Caco-2 (cell line): Measurements from ENCODE around the gene CRP. TPM values are rescaled to one million over a fixed set of nuclear protein-coding genes. Genes with fewer than 3 reads are reported as not detected.

ENCODE experiments used
- BruUV-seq: library from RNA; stranded (reverse); fragments of 400-500 nt; replicated peaks from 2 replicates; lab custom pipeline; 2021; lab: Mats Ljungman, UMichigan
- CTCF ChIA-PET: fragments of 300-600 bp; sonication (Branson Sonifier 250); formaldehyde crosslinking; loops from one replicate; lab custom pipeline; 2022; ENCODE audit warnings: antibody characterized with exemption; lab: Charles Lee
- POLR2A ChIA-PET: fragments of 300-600 bp; sonication (Branson Sonifier 250); formaldehyde crosslinking; loops from one replicate; lab custom pipeline; 2022; ENCODE audit warnings: antibody characterized with exemption; lab: Charles Lee
- DNase-seq, 2 experiments: peaks; one replicate each; pipeline versions ENCODE4 v3.0.0 to v3.0.0-alpha.2; 2020 to 2022
- H3K27me3 ChIP-seq: replicated peaks from 2 replicates; pipeline ENCODE4 v1.6.0; 2011; ENCODE audit warnings: low read length; ENCODE audit not compliant: control insufficient read depth, insufficient read depth
- H3K36me3 ChIP-seq: 2 replicates; pipeline ENCODE4 v1.5.1; 2011; ENCODE audit warnings: low read length; ENCODE audit not compliant: control insufficient read depth, insufficient read depth
- H3K4me1 ChIP-seq: fragments of 250-450 bp; sonication (Bioruptor Pico); 2 replicates; pipeline ENCODE4 v1.5.1; 2020; ENCODE audit warnings: mild to moderate bottlenecking
- H3K4me3 ChIP-seq: 2 replicates; pipeline ENCODE4 v1.5.1; 2011; ENCODE audit warnings: low read depth, mild to moderate bottlenecking, control low read depth, low read length
- H3K9me3 ChIP-seq: fragments of 250-450 bp; sonication (Bioruptor Pico); 2 replicates; pipeline ENCODE4 v1.5.1; 2020; ENCODE audit warnings: mild to moderate bottlenecking, moderate library complexity
- H3K27ac Mint-ChIP-seq: one replicate; pipeline ENCODE4 v1.8.0; 2022; ENCODE audit warnings: mixed read lengths; ENCODE audit not compliant: unreplicated experiment
- H3K27me3 Mint-ChIP-seq: one replicate; pipeline ENCODE4 v1.8.0; 2022; ENCODE audit warnings: mixed read lengths; ENCODE audit not compliant: insufficient read depth, unreplicated experiment
- H3K36me3 Mint-ChIP-seq: one replicate; pipeline ENCODE4 v1.8.0; 2022; ENCODE audit warnings: mild to moderate bottlenecking, mixed read lengths; ENCODE audit not compliant: insufficient read depth, unreplicated experiment
- H3K4me1 Mint-ChIP-seq: one replicate; pipeline ENCODE4 v1.8.0; 2022; ENCODE audit warnings: low read depth, mixed read lengths; ENCODE audit not compliant: unreplicated experiment
- H3K4me3 Mint-ChIP-seq: one replicate; pipeline ENCODE4 v1.8.0; 2022; ENCODE audit warnings: mild to moderate bottlenecking, moderate library complexity, mixed read lengths; ENCODE audit not compliant: unreplicated experiment
- H3K9me3 Mint-ChIP-seq: one replicate; pipeline ENCODE4 v1.8.0; 2022; ENCODE audit warnings: mixed read lengths; ENCODE audit not compliant: unreplicated experiment
- intact Hi-C: fragments of 100-400 bp; cut with micrococcal nuclease; formaldehyde crosslinking; loops from one replicate; pipeline ENCODE4 v1.10.0; 2022; ENCODE audit not compliant: unreplicated experiment
- total RNA-seq: library from RNA; stranded (reverse); gene quantifications from 2 replicates; pipeline ENCODE4 v1.2.3, GENCODE V29; 2022
- TF ChIP-seq, protein P1 (sequence below), 2 experiments: fragments of 200-600 bp in 1 of 2; IDR thresholded peaks; 1 replicate in 1 of 2; 2 replicates in 1 of 2; pipeline versions ENCODE4 v1.5.1 to v1.8.0; 2011 to 2022; ENCODE audit warnings: antibody characterized with exemption in 1 of 2, control low read depth in 1 of 2, inconsistent platforms in 1 of 2, low read depth in 1 of 2, low read length in 1 of 2, mild to moderate bottlenecking in 1 of 2, moderate library complexity in 1 of 2; ENCODE audit not compliant: insufficient read depth in 1 of 2, severe bottlenecking in 1 of 2, unreplicated experiment in 1 of 2

Gene CRP
- total RNA-seq, 1 experiment from 2014 or later, result not detected

- no TSS peak for BruUV-seq
- POLR2A ChIA-PET, result no interaction called here
These were observed 1.5 kb upstream of the CRP start for GRCh38 chr1:159715855-159716254.

DNA sequence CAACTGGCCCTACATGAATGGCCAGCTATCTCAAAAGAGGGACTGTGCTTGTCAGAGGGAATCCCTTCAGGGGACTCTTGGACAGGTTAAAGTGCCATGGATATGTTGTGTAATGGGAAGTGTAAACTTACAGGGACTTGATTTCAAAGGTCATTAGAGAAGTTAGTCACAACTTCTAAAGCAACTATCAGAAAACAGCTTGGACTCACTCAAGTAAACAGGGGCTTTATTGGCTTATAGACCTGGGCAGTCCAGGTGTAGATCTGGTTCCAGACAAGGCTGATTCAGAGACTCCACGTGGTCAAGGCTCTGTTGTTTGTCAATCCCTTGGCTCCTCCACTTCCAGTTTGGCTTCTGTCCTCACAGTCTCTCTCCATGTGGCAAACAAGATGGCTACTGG, 2.3 kb downstream of the CRP start:
- ChIA-PET CTCF (no interaction called here), POLR2A (no interaction called here)
- peaks cover 22% of the 10 kb centered on the region for H3K4me1 ChIP-seq
- Mint-ChIP-seq H3K36me3 (no peaks in the 10 kb centered on the region), H3K27ac (no peak overlapping the region), H3K4me3 (no peak overlapping the region), H3K9me3 (peaks cover 4% of the 10 kb centered on the region), H3K4me1 (peaks cover 5% of the 10 kb centered on the region), H3K27me3 (no peaks in the 10 kb centered on the region)
- DNase-seq, result no peak
- TF ChIP-seq, protein P1, sequence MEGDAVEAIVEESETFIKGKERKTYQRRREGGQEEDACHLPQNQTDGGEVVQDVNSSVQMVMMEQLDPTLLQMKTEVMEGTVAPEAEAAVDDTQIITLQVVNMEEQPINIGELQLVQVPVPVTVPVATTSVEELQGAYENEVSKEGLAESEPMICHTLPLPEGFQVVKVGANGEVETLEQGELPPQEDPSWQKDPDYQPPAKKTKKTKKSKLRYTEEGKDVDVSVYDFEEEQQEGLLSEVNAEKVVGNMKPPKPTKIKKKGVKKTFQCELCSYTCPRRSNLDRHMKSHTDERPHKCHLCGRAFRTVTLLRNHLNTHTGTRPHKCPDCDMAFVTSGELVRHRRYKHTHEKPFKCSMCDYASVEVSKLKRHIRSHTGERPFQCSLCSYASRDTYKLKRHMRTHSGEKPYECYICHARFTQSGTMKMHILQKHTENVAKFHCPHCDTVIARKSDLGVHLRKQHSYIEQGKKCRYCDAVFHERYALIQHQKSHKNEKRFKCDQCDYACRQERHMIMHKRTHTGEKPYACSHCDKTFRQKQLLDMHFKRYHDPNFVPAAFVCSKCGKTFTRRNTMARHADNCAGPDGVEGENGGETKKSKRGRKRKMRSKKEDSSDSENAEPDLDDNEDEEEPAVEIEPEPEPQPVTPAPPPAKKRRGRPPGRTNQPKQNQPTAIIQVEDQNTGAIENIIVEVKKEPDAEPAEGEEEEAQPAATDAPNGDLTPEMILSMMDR (IDR thresholded peaks at IDR 0.05; ENCODE audit: insufficient read depth in 1 of 2, low read depth in 1 of 2, low read length in 1 of 2, severe bottlenecking in 1 of 2, unreplicated experiment in 1 of 2), result no peak
- intact Hi-C loops, result no loop called here
- H3K9me3 ChIP-seq, result no peaks in the 10 kb centered on the region
- H3K36me3 ChIP-seq, result no peaks in the 10 kb centered on the region
- no peaks in the 10 kb centered on the region for H3K27me3 ChIP-seq
- no peak overlapping the region for H3K4me3 ChIP-seq
- no TSS peak for BruUV-seq

More at GRCh38 chr1:159715855-159716254, 1.5 kb upstream of the CRP start:
- no peak for DNase-seq
- Mint-ChIP-seq H3K27ac (no peak overlapping the region), H3K4me3 (no peak overlapping the region), H3K9me3 (peaks cover 40% of the 10 kb centered on the region), H3K36me3 (no peaks in the 10 kb centered on the region), H3K27me3 (no peaks in the 10 kb centered on the region), H3K4me1 (no peaks in the 10 kb centered on the region)
- H3K27me3 ChIP-seq, result no peaks in the 10 kb centered on the region
- H3K9me3 ChIP-seq, result peaks cover 10% of the 10 kb centered on the region
- no peak overlapping the region for H3K4me3 ChIP-seq
- no peaks in the 10 kb centered on the region for H3K36me3 ChIP-seq
- CTCF ChIA-PET, result no interaction called here
- 0 out of 2 replicates have a peak, but pooled peaks cover 10% of the 10 kb centered on the region for H3K4me1 ChIP-seq
- TF ChIP-seq, protein P1 (IDR thresholded peaks at IDR 0.05; ENCODE audit: insufficient read depth in 1 of 2, low read depth in 1 of 2, low read length in 1 of 2, severe bottlenecking in 1 of 2, unreplicated experiment in 1 of 2), result no peak
- intact Hi-C loops, result no loop called here

GRCh38 chr1:159707472-159708260, 6.7 kb downstream of the CRP start:
- H3K9me3 ChIP-seq, result no peaks in the 10 kb centered on the region
- no peaks in the 10 kb centered on the region for H3K36me3 ChIP-seq
- CTCF ChIA-PET, result interaction anchor here (1.5 kb wide), 1 partner anchor 73 kb away, joined by 5 read pairs; the partner anchor contains the start of gene DUSP23
- no peak overlapping the region for H3K4me3 ChIP-seq
- intact Hi-C loops, result no loop called here
- H3K27me3 ChIP-seq, result no peaks in the 10 kb centered on the region
- DNase-seq, result no peak
- no peak overlapping the region for H3K27ac Mint-ChIP-seq
- no peaks in the 10 kb centered on the region for H3K36me3 Mint-ChIP-seq
- no TSS peak for BruUV-seq
- POLR2A ChIA-PET, result interaction anchor here (0.6 kb wide), 1 partner anchor 33 kb away, joined by 3 read pairs; no protein-coding TSS in a partner anchor
- H3K27me3 Mint-ChIP-seq, result no peaks in the 10 kb centered on the region
- H3K4me1 ChIP-seq, result peaks cover 26% of the 10 kb centered on the region
- no peak overlapping the region for H3K4me3 Mint-ChIP-seq
- TF ChIP-seq, protein P1 (IDR thresholded peaks at IDR 0.05; ENCODE audit: insufficient read depth in 1 of 2, low read depth in 1 of 2, low read length in 1 of 2, severe bottlenecking in 1 of 2, unreplicated experiment in 1 of 2), result no peak
- peaks cover 7% of the 10 kb centered on the region for H3K4me1 Mint-ChIP-seq
- no peaks in the 10 kb centered on the region for H3K9me3 Mint-ChIP-seq
